ENCODE results near the gene CIAO1. TPM values are rescaled to one million over a fixed set of nuclear protein-coding genes. Genes with fewer than 3 reads are reported as not detected.

Gene CIAO1
- total and polyA plus RNA-seq, 4 experiments from 2014 or later: 78.3 to 111 (median 90.8) TPM

GRCh38 chr2:96320326-96320725 is 54.3 kb downstream of the CIAO1 start:
- POLR2A ChIA-PET (ENCODE audit: partially characterized antibody): interaction anchor here (0.7 to 13.7 kb wide), 13 partner anchors 9 to 228 kb away, joined by 3 to 178 read pairs (median 7); partner anchors contain the start of genes NCAPH, SNRNP200 and STARD7
- peaks cover 64% of the 10 kb centered on the region for H3K4me1 ChIP-seq (ENCODE audit: insufficient read depth, low read length)

DNA sequence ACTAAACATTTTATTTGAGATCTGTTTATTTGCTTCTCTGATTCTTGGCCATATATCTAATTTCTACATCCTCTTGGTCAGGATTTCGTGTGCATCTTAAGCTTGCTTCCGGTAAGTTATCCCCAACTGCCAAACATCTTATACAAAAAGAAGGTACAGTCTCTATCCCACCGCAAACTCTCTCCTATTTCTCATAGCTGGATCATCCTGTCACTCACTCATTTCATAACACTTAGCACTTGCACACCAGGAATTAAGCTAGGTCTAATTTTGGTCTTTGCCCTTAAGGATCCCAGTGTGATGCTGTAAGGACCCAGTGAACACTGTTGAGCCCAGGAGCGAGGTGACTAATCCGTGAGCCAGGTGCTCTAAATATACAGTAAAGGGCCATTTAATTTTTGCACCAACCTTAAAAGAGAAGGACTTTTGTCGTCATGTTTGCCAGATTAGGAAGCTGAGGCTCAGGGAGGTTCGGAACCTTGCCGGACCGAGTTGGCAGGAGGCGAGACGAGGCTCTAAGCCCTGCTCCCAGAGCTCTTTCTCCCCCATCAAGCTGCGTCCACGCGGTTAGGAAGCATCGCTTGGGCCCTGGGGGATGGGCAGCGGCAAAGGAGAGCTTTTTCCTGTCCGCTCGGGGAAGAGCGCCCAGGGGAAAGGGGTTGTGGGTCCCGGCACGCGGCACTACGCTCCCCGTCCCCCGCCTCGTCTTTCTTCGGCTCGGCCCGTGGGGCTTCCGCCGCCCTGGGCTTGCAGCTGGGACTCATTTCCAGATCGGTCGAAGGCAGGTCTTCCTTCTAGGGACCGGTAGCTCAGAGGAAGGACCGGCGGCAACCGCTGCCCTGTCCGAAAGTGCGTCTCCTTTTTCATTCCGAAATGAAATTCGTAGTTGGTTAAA is 55.0 kb downstream of the CIAO1 start:
- intact Hi-C loops (cut with micrococcal nuclease): loop anchor here (1.0 kb wide), 2 partner anchors 16 to 24 kb away; partner anchors contain the start of gene SNRNP200
- Histone ChIP-seq H3K9me3 (ENCODE audit: control insufficient read depth in 1 of 2, low read length in 2 of 2) (no peaks in the 10 kb centered on the region), H3K4me1 (ENCODE audit: insufficient read depth, low read length) (peaks cover 64% of the 10 kb centered on the region), H3K4me3 (ENCODE audit: low read length in 2 of 2) (peak overlapping the region; percentile 76 to 77), H3K36me3 (ENCODE audit: insufficient read depth, low read length) (no peaks in the 10 kb centered on the region), H3K27ac (ENCODE audit: low read depth, low read length) (peak overlapping the region; percentile 72), H3K27me3 (ENCODE audit: insufficient read depth, low read length) (no peaks in the 10 kb centered on the region)
- peaks cover 37 to 75% (median 59%) of the 10 kb centered on the region in 4 donors for H3K4me1 Mint-ChIP-seq
- CTCF ChIA-PET (ENCODE audit: partially characterized antibody): interaction anchor here (0.9 to 8.8 kb wide), 17 partner anchors 9 to 207 kb away, joined by 3 to 62 read pairs (median 4); partner anchors contain the start of genes NCAPH, NEURL3 and SNRNP200
- no peaks in the 10 kb centered on the region for H3K9me3 Mint-ChIP-seq
- H3K27ac Mint-ChIP-seq: peak overlapping the region; percentile 50 to 97 (median 89)
- POLR2A ChIA-PET (ENCODE audit: partially characterized antibody): interaction anchor here (0.5 to 13.7 kb wide), 24 partner anchors 9 to 494 kb away, joined by 3 to 178 read pairs (median 4); partner anchors contain the start of genes CIAO1, NCAPH, SNRNP200 and STARD7
- peak in 2 of 5 donors; percentile 5 to 6 for DNase-seq
- H3K4me3 Mint-ChIP-seq: peak overlapping the region; percentile 88 to 95 (median 92)
- peaks cover 4 to 13% of the 10 kb centered on the region in 2 donors for H3K36me3 Mint-ChIP-seq
- no peaks in the 10 kb centered on the region for H3K27me3 Mint-ChIP-seq

More at GRCh38 chr2:96320326-96320725, 54.3 kb downstream of the CIAO1 start:
- DNase-seq: no peak
- no peaks in the 10 kb centered on the region for H3K27me3 Mint-ChIP-seq
- no peaks in the 10 kb centered on the region for H3K36me3 ChIP-seq (ENCODE audit: insufficient read depth, low read length)
- peaks cover 4 to 6% of the 10 kb centered on the region in 2 donors for H3K36me3 Mint-ChIP-seq
- CTCF ChIA-PET (ENCODE audit: partially characterized antibody): interaction anchor here (0.9 to 8.8 kb wide), 13 partner anchors 9 to 208 kb away, joined by 3 to 62 read pairs (median 4); partner anchors contain the start of genes NCAPH, NEURL3 and SNRNP200
- no peaks in the 10 kb centered on the region for H3K27me3 ChIP-seq (ENCODE audit: insufficient read depth, low read length)
- peak overlapping the region; percentile 72 for H3K27ac ChIP-seq (ENCODE audit: low read depth, low read length)
- peak overlapping the region; percentile 88 to 95 (median 92) for H3K4me3 Mint-ChIP-seq
- no peaks in the 10 kb centered on the region for H3K9me3 Mint-ChIP-seq
- peaks cover 38 to 75% (median 58%) of the 10 kb centered on the region in 4 donors for H3K4me1 Mint-ChIP-seq
- peak overlapping the region; percentile 76 to 77 for H3K4me3 ChIP-seq (ENCODE audit: low read length in 2 of 2)
- intact Hi-C loops (cut with micrococcal nuclease): no loop called here
- H3K27ac Mint-ChIP-seq: peak overlapping the region; percentile 50 to 97 (median 89)
- H3K9me3 ChIP-seq (ENCODE audit: control insufficient read depth in 1 of 2, low read length in 2 of 2): no peaks in the 10 kb centered on the region

Other genes starting within 250 kb of the CIAO1 start
- gene GPAT2, start 231.3 kb upstream of the CIAO1 start, total RNA-seq: 1 to 10 TPM; 2.9 to 3.3 TPM
- 1 to 10 TPM; 3.6 to 6.3 TPM for gene GPAT2, start 231.3 kb upstream of the CIAO1 start, polyA plus RNA-seq
- not detected for gene ADRA2B, start 149.7 kb upstream of the CIAO1 start, total RNA-seq
- not detected for gene ADRA2B, start 149.7 kb upstream of the CIAO1 start, polyA plus RNA-seq
- gene ASTL, start 127.7 kb upstream of the CIAO1 start, total RNA-seq: 1 to 10 TPM in 1 of 2 experiments, not detected in 1; 1.3 TPM
- under 1 TPM in 1 of 2 donors, not detected in 1; 0.48 TPM for gene ASTL, start 127.7 kb upstream of the CIAO1 start, polyA plus RNA-seq
- gene DUSP2, start 120.8 kb upstream of the CIAO1 start, total RNA-seq: 10 to 100 TPM; 33.4 to 34.6 TPM
- gene DUSP2, start 120.8 kb upstream of the CIAO1 start, polyA plus RNA-seq: 100 to 1,000 TPM in 1 of 2 donors, 10 to 100 TPM in 1; 48.2 to 303 TPM
- 10 to 100 TPM; 84.9 to 92.9 TPM for gene STARD7, start 57.4 kb upstream of the CIAO1 start, total RNA-seq
- gene STARD7, start 57.4 kb upstream of the CIAO1 start, polyA plus RNA-seq: 100 to 1,000 TPM; 109 to 196 TPM
- gene TMEM127, start 228 bp upstream of the CIAO1 start, total RNA-seq: 10 to 100 TPM; 45.1 to 45.6 TPM
- 10 to 100 TPM; 27.3 to 46.0 TPM for gene TMEM127, start 228 bp upstream of the CIAO1 start, polyA plus RNA-seq
- gene SNRNP200, start 39.3 kb downstream of the CIAO1 start, total RNA-seq: 100 to 1,000 TPM; 225 to 227 TPM
- gene SNRNP200, start 39.3 kb downstream of the CIAO1 start, polyA plus RNA-seq: 10 to 100 TPM; 53.6 to 84.8 TPM
- gene ITPRIPL1, start 59.1 kb downstream of the CIAO1 start, total RNA-seq: 10 to 100 TPM; 11.5 to 11.7 TPM
- 10 to 100 TPM; 10.0 to 10.3 TPM for gene ITPRIPL1, start 59.1 kb downstream of the CIAO1 start, polyA plus RNA-seq
- gene NCAPH, start 69.5 kb downstream of the CIAO1 start, total RNA-seq: 1 to 10 TPM; 5.4 to 7.7 TPM
- 1 to 10 TPM in 1 of 2 donors, under 1 TPM in 1; 0.20 to 1.2 TPM for gene NCAPH, start 69.5 kb downstream of the CIAO1 start, polyA plus RNA-seq
- gene NEURL3, start 239.1 kb downstream of the CIAO1 start, total RNA-seq: under 1 TPM in 1 of 2 experiments, not detected in 1; 0.22 TPM
- not detected for gene NEURL3, start 239.1 kb downstream of the CIAO1 start, polyA plus RNA-seq

Data from CD4-positive, alpha-beta memory T cell (primary cell).